Rectal smooth muscle tissue (tissue), 1 donor: ENCODE measurements around the gene ARHGDIB.

Source experiments
- H3K27ac ChIP-seq: one replicate; pipeline ENCODE4 v1.7.0; 2013; ENCODE audit warnings: low read depth, low read length, inconsistent platforms
- H3K27me3 ChIP-seq: one replicate; pipeline ENCODE4 v1.7.0; 2013; ENCODE audit warnings: low read length; ENCODE audit not compliant: control insufficient read depth, insufficient read depth
- H3K36me3 ChIP-seq: one replicate; pipeline ENCODE4 v1.7.0; 2013; ENCODE audit warnings: low read length; ENCODE audit not compliant: control insufficient read depth, insufficient read depth
- H3K4me1 ChIP-seq: one replicate; pipeline ENCODE4 v1.7.0; 2013; ENCODE audit warnings: low read length; ENCODE audit not compliant: control insufficient read depth, insufficient read depth
- H3K4me3 ChIP-seq: one replicate; pipeline ENCODE4 v1.7.0; 2013; ENCODE audit warnings: low read length
- H3K9ac ChIP-seq: one replicate; pipeline ENCODE4 v1.7.0; 2013; ENCODE audit warnings: low read length

The ARHGDIB gene

GRCh38 chr12:14950982-14951746 lies 10.2 kb downstream of the ARHGDIB start:
- no peak overlapping the region for H3K9ac ChIP-seq
- no peaks in the 10 kb centered on the region for H3K36me3 ChIP-seq
- peaks cover 18% of the 10 kb centered on the region for H3K4me1 ChIP-seq
- H3K27me3 ChIP-seq = no peaks in the 10 kb centered on the region
- H3K27ac ChIP-seq = no peak overlapping the region
- H3K4me3 ChIP-seq = no peak overlapping the region

- Histone ChIP-seq H3K9ac (no peak overlapping the region), H3K4me3 (no peak overlapping the region), H3K27me3 (no peaks in the 10 kb centered on the region), H3K27ac (no peak overlapping the region), H3K4me1 (peaks cover 18% of the 10 kb centered on the region), H3K36me3 (no peaks in the 10 kb centered on the region)
These were observed 11.0 kb downstream of the ARHGDIB start for GRCh38 chr12:14950421-14950820.

- Histone ChIP-seq H3K9ac (no peak overlapping the region), H3K36me3 (no peaks in the 10 kb centered on the region), H3K4me1 (peaks cover 18% of the 10 kb centered on the region), H3K4me3 (no peak overlapping the region), H3K27ac (no peak overlapping the region), H3K27me3 (no peaks in the 10 kb centered on the region)
These were observed 11.8 kb downstream of the ARHGDIB start for GRCh38 chr12:14949631-14950030.

DNA sequence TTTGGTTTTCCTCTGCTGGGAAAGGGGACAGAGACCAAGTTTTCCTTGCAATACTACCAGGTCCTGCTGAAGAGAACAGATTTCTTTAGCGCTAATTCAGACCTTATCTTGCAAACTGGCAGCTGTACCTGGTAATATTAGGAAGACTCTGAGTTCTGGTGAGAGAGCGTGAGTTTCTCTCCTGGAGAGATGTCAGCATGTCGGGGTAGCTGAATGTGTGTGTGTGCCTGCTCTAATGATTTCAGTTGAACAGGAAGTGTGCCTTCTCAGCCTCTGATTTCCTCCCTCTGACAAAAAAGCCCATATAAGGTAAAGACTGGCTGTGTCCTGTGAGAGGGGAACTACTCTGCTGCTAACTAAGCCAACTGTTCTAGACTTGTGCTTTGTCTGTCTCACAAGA lies 12.7 kb downstream of the ARHGDIB start:
- Histone ChIP-seq H3K36me3 (no peaks in the 10 kb centered on the region), H3K9ac (no peak overlapping the region), H3K4me1 (peaks cover 18% of the 10 kb centered on the region), H3K27me3 (no peaks in the 10 kb centered on the region), H3K4me3 (no peak overlapping the region), H3K27ac (peak overlapping the region; percentile 61)

- H3K27ac ChIP-seq = no peak overlapping the region
- no peak overlapping the region for H3K9ac ChIP-seq
- no peak overlapping the region for H3K4me3 ChIP-seq
- H3K36me3 ChIP-seq = peaks cover 2% of the 10 kb centered on the region
- H3K27me3 ChIP-seq = no peaks in the 10 kb centered on the region
- H3K4me1 ChIP-seq = peaks cover 11% of the 10 kb centered on the region
These were observed 14.5 kb downstream of the ARHGDIB start for GRCh38 chr12:14946861-14947260.

- H3K9ac ChIP-seq = no peak overlapping the region
- no peak overlapping the region for H3K4me3 ChIP-seq
- peaks cover 9% of the 10 kb centered on the region for H3K4me1 ChIP-seq
- H3K36me3 ChIP-seq = peaks cover 2% of the 10 kb centered on the region
- no peaks in the 10 kb centered on the region for H3K27me3 ChIP-seq
- no peak overlapping the region for H3K27ac ChIP-seq
These were observed 15.2 kb downstream of the ARHGDIB start for GRCh38 chr12:14946162-14946561.

DNA sequence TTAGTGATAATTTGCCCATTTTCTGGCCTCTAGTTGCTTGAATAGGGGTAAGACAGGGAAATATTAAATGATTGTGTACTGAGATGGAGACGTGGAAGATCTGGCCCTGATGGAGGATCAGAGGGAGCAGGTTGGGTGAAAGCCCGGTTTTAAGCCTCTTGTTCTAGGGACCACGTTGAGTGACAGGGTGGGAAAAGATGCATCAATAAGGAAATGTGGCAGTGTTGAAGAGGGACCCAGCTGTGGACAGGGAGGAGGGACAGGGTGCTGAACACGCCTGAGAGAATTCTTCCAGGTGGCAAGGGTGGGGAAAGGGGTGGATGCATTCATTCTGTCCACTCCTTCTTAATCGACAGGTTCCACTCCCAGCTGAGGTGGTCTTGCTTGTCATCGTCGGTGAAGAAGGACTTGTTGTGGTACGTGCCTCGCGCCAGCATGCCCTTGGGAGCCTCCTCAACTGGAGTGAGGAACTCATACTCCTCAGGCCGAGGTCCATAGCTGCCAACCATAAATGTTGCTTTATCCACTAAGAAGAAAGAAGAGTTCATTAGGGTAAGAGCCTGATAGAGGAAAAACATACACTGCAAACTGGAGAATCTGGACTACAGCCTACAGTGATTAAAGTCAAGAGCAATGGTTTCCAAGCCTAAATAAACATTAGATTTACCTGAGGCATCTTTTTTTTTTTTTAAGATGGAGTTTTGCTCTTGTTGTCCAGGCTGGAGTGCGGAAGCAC lies 19.0 kb downstream of the ARHGDIB start:
- peaks cover 2% of the 10 kb centered on the region for H3K36me3 ChIP-seq
- H3K4me1 ChIP-seq = no peaks in the 10 kb centered on the region
- H3K4me3 ChIP-seq = no peak overlapping the region

DNA sequence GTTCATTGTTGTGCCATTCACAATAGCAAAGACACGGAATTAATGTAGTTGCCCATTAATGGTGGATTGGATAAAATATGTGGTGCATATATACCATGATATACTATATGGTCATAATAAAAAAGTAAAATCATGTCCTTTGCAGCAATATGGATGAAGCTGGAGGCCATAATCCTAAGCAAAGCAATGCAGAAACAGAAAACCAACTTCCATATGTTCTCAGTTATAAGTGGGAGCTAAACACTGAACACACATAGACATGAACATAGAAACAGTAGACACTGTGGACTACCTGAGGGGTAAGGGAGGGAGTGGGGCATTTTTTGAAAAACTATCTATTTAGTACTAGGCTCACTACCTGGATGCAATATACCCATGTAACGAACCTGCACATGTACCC lies 20.0 kb downstream of the ARHGDIB start:
- H3K27me3 ChIP-seq = no peaks in the 10 kb centered on the region
- no peak overlapping the region for H3K9ac ChIP-seq
- H3K27ac ChIP-seq = no peak overlapping the region
- H3K36me3 ChIP-seq = peaks cover 2% of the 10 kb centered on the region
- peaks cover 4% of the 10 kb centered on the region for H3K4me1 ChIP-seq
- H3K4me3 ChIP-seq = no peak overlapping the region

More for the DNA sequence above, 19.0 kb downstream of the ARHGDIB start:
- H3K27me3 ChIP-seq = no peaks in the 10 kb centered on the region
- no peak overlapping the region for H3K27ac ChIP-seq
- no peak overlapping the region for H3K9ac ChIP-seq

- Histone ChIP-seq H3K4me3 (no peak within 1 kb of the TSS), H3K9ac (no peak within 1 kb of the TSS), H3K27ac (no peak within 1 kb of the TSS), H3K4me1 (peaks cover 4% of the 10 kb centered on the region), H3K36me3 (peaks cover 2% of the 10 kb centered on the region), H3K27me3 (no peaks in the 10 kb centered on the region)
These were observed 23.1 kb downstream of the ARHGDIB start, which contains the start of gene ERP27 for GRCh38 chr12:14938301-14938700. ERP27 (minus strand) TSS chr12:14938537; CDS start chr12:14938508, 29 bp downstream.

- Histone ChIP-seq H3K36me3 (peaks cover 2% of the 10 kb centered on the region), H3K9ac (no peak overlapping the region), H3K27me3 (no peaks in the 10 kb centered on the region), H3K4me3 (no peak overlapping the region), H3K27ac (no peak overlapping the region), H3K4me1 (peaks cover 4% of the 10 kb centered on the region)
These were observed 23.7 kb downstream of the ARHGDIB start for GRCh38 chr12:14937689-14938088.

DNA sequence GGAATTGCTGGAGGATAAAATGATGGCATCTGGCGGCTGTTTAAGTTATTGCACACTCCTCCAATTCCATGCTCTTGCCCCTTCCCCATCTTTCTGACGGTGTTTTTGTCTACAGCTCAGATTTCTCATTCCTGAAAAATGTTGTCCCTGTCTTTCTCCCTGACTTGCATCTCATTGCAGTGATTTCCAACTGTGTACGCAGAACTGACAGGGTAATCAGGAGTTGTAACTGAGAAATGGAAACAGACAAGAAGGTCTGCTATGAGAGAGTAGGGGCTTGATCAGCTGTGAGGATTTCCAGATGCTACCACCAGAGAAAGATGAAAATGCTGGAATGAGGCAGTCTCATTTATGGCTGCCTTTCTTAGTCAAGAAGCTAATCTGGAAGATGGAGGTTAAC lies 24.4 kb downstream of the ARHGDIB start:
- Histone ChIP-seq H3K4me1 (peaks cover 4% of the 10 kb centered on the region), H3K9ac (no peak overlapping the region), H3K27me3 (no peaks in the 10 kb centered on the region), H3K36me3 (no peaks in the 10 kb centered on the region), H3K27ac (no peak overlapping the region), H3K4me3 (no peak overlapping the region)

GRCh38 chr12:14936224-14936861 lies 25.1 kb downstream of the ARHGDIB start:
- H3K27ac ChIP-seq = no peak overlapping the region
- no peak overlapping the region for H3K4me3 ChIP-seq
- H3K9ac ChIP-seq = no peak overlapping the region
- H3K36me3 ChIP-seq = no peaks in the 10 kb centered on the region
- peaks cover 4% of the 10 kb centered on the region for H3K4me1 ChIP-seq
- no peaks in the 10 kb centered on the region for H3K27me3 ChIP-seq
